Body of pancreas (tissue), 4 donors: ENCODE results near the gene HUNK. TPM values are rescaled to one million over a fixed set of nuclear protein-coding genes. Genes with fewer than 3 reads are reported as not detected.

ENCODE experiments used
- ATAC-seq: fragments of 150-250 bp; one replicate; pipeline ENCODE4 v1.9.1; 2016
- DNase-seq, 4 donors: peaks; one replicate each; pipeline ENCODE4 v3.0.0-alpha.2; 2019
- H3K27ac ChIP-seq, 4 donors: fragments of 200-600 bp; sonication (generic); 1 replicate in 3 of 4; 2 replicates in 1 of 4; pipeline versions ENCODE4 v1.5.1 to v1.6.1; 2016 to 2019; ENCODE audit warnings: mild to moderate bottlenecking in 1 of 4, mixed read lengths in 1 of 4, moderate library complexity in 1 of 4
- H3K27me3 ChIP-seq, 2 donors: fragments of 200-600 bp; sonication (generic); one replicate each; pipeline ENCODE4 v1.6.0; 2016; ENCODE audit warnings: mild to moderate bottlenecking in 1 of 2
- H3K36me3 ChIP-seq, 2 donors: fragments of 200-600 bp; sonication (generic); replicated peaks in 1 of 2; 2 replicates each; pipeline ENCODE4 v1.5.1; 2016; ENCODE audit warnings: low read depth in 2 of 2; ENCODE audit not compliant: insufficient read depth in 1 of 2
- H3K4me1 ChIP-seq: fragments of 200-600 bp; sonication (generic); one replicate; pipeline ENCODE4 v1.6.0; 2016
- H3K4me3 ChIP-seq, 2 donors: fragments of 200-600 bp; sonication (generic); 1 replicate in 1 of 2; 2 replicates in 1 of 2; pipeline ENCODE4 v1.5.1; 2016 to 2019
- H3K9me3 ChIP-seq, 3 donors: fragments of 200-600 bp; sonication (generic); 1 replicate in 2 of 3; 2 replicates in 1 of 3; pipeline ENCODE4 v1.5.1; 2016
- POLR2A ChIP-seq, 3 donors: fragments of 450-650 bp; IDR thresholded peaks; one replicate each; pipeline ENCODE4 v1.6.1; 2016; ENCODE audit warnings: antibody characterized with exemption in 3 of 3, mild to moderate bottlenecking in 2 of 3
- WGBS, 2 donors: methylation state at CpG; one replicate each; pipeline ENCODE4 v1.1.5; 2017; 5-methylcytosine and 5-hydroxymethylcytosine counted together
- intact Hi-C: fragments of 100-400 bp; cut with DNase I; formaldehyde crosslinking; loops from one replicate; pipeline ENCODE4 v1.15.1; 2023
- total RNA-seq, 2 donors: library from RNA; depleted of rRNA; stranded (reverse); fragments of >200 nt; gene quantifications; one replicate each; pipeline ENCODE4 v1.1.0, GENCODE V29; 2016
- TF ChIP-seq, protein P1 (sequence below), 7 experiments: fragments of 450-650 bp in 4 of 7; fragments of 200-600 bp in 3 of 7; sonication (generic) in 3 of 7; IDR thresholded peaks; one replicate each; pipeline ENCODE4 v1.5.1; 2016 to 2019; ENCODE audit warnings: antibody characterized with exemption in 7 of 7

HUNK gene
- total RNA-seq, 2 donors from 2014 or later, result 6.7 to 9.2 TPM

DNA sequence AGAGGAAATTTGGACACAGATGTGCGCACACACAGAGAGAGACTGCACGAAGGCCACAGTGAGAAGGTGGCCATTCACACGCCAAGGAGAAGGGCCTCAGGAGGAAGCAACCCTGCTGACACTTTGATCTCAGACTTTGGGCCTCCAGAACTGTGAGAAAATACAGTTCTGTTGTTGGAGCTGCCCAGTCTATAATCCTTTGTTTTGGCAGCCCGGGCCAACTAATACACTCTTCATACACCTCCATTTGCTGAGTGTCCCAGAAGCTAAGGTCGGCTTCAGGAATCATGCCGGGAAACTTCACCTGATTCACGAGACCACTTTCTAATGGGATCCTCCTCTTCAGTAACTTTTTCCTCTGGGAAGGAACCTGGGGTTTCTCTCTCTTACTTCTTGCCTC, 23.2 kb downstream of the HUNK start:
- ATAC-seq, result no peak
- no peaks in the 10 kb centered on the region for H3K36me3 ChIP-seq
- H3K4me1 ChIP-seq, result peaks cover 88% of the 10 kb centered on the region
- H3K9me3 ChIP-seq, result no peaks in the 10 kb centered on the region
- WGBS, 2 donors, result 42 to 51% methylated on average over 7 of the region's 7 CpGs
- no peak overlapping the region for H3K4me3 ChIP-seq
- H3K27me3 ChIP-seq, result no peaks in the 10 kb centered on the region
- peak in 2 of 4 donors; percentile 33 to 40 for DNase-seq
- peak overlapping the region; percentile 58 to 76 (median 72) for H3K27ac ChIP-seq
- TF ChIP-seq, protein P1, sequence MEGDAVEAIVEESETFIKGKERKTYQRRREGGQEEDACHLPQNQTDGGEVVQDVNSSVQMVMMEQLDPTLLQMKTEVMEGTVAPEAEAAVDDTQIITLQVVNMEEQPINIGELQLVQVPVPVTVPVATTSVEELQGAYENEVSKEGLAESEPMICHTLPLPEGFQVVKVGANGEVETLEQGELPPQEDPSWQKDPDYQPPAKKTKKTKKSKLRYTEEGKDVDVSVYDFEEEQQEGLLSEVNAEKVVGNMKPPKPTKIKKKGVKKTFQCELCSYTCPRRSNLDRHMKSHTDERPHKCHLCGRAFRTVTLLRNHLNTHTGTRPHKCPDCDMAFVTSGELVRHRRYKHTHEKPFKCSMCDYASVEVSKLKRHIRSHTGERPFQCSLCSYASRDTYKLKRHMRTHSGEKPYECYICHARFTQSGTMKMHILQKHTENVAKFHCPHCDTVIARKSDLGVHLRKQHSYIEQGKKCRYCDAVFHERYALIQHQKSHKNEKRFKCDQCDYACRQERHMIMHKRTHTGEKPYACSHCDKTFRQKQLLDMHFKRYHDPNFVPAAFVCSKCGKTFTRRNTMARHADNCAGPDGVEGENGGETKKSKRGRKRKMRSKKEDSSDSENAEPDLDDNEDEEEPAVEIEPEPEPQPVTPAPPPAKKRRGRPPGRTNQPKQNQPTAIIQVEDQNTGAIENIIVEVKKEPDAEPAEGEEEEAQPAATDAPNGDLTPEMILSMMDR (IDR thresholded peaks at IDR 0.05), result no peak
- TF ChIP-seq POLR2A (IDR thresholded peaks at IDR 0.05), result no peak
- intact Hi-C loops, result no loop called here

GRCh38 chr21:31897311-31897710, 24.5 kb downstream of the HUNK start:
- ATAC-seq (no peak), DNase-seq (peak in 1 of 4 donors; percentile 3)
- Histone ChIP-seq H3K36me3 (no peaks in the 10 kb centered on the region), H3K27me3 (no peaks in the 10 kb centered on the region), H3K4me1 (peaks cover 95% of the 10 kb centered on the region), H3K27ac (peak overlapping the region in 2 of 4 donors; percentile 74 to 76), H3K9me3 (no peaks in the 10 kb centered on the region), H3K4me3 (no peak overlapping the region)
- intact Hi-C loops, result no loop called here
- no peak for TF ChIP-seq POLR2A (IDR thresholded peaks at IDR 0.05)
- TF ChIP-seq, protein P1 (IDR thresholded peaks at IDR 0.05), result no peak
- WGBS, 2 donors, result 85 to 90% methylated on average over 3 of the region's 3 CpGs

DNA sequence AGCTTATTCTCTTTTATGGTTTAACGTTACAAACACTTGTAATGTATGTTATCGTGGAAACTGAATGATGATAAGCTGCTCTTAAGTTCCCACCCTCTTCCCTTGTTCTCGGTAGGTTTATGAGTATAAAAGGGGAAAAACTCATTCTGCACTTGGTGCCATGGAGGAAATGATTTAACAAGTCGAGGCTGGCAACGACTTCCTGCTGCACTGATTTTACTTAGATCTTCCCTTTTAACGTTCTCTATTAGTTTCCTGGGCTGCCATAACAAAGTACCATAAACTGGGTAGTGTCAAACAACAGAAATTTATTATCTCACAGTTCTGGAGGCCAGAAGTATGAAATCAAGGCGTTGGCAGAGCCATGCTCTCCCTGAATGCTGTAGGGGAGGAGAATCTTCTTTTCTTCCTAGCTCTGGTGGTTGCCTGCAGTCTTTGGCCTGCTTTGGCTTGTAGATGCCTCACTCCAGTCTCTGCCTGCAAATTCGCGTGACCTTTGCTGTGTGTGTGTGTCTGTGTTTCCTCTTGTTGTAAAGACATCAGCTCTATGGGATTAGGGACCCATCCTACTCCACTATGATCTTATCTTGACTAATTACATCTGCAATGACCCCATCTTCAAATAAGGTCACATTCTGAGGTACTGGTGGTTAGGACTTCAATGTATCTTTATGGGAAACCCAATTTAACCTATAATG, 26.3 kb downstream of the HUNK start:
- no peaks in the 10 kb centered on the region for H3K27me3 ChIP-seq
- intact Hi-C loops, result no loop called here
- no peak for TF ChIP-seq POLR2A (IDR thresholded peaks at IDR 0.05)
- TF ChIP-seq, protein P1 (IDR thresholded peaks at IDR 0.05), result no peak
- no peaks in the 10 kb centered on the region for H3K36me3 ChIP-seq
- DNase-seq, result no peak
- no peak overlapping the region for H3K4me3 ChIP-seq
- peak overlapping the region; percentile 87 to 96 (median 95) for H3K27ac ChIP-seq
- 29 to 31% methylated on average over 9 of the region's 9 CpGs for WGBS, 2 donors
- ATAC-seq, result no peak
- H3K4me1 ChIP-seq, result peaks cover 86% of the 10 kb centered on the region
- no peaks in the 10 kb centered on the region for H3K9me3 ChIP-seq

GRCh38 chr21:31900121-31900895, 27.5 kb downstream of the HUNK start:
- Histone ChIP-seq H3K27ac (peak overlapping the region; percentile 87 to 96 (median 95)), H3K36me3 (no peaks in the 10 kb centered on the region), H3K9me3 (no peaks in the 10 kb centered on the region), H3K4me3 (no peak overlapping the region), H3K4me1 (peaks cover 77% of the 10 kb centered on the region), H3K27me3 (no peaks in the 10 kb centered on the region)
- TF ChIP-seq, protein P1 (IDR thresholded peaks at IDR 0.05), result peak in 2 of 7 experiments; percentile 11 to 22
- peak in 2 of 3 donors; percentile 78 to 82 for TF ChIP-seq POLR2A (IDR thresholded peaks at IDR 0.05)
- intact Hi-C loops, result no loop called here
- 15 to 19% methylated on average over 15 of the region's 15 CpGs for WGBS, 2 donors
- peak; percentile 94 for ATAC-seq
- DNase-seq, result peak; percentile 88 to 96 (median 93)
